ENCODE data around the gene FNBP1L. TPM values are rescaled to one million over a fixed set of nuclear protein-coding genes. Genes with fewer than 3 reads are reported as not detected.
"Not testable (repeated sequence)": the region's sequence is repeated elsewhere in the genome, so short reads cannot be mapped to it uniquely, and the experiment has no call there.

FNBP1L gene
- total RNA-seq, 6 experiments from 2014 or later: 9.0 to 15.6 (median 12.1) TPM

GRCh38 chr1:93475681-93476080 is 27.8 kb downstream of the FNBP1L start:
- H3K27ac ChIP-seq: no peak overlapping the region
- intact Hi-C loops (cut with DNase I): no loop called here
- ATAC-seq: no peak
- H3K4me3 ChIP-seq: no peak overlapping the region
- peaks cover 0 to 6% (median 0%) of the 10 kb centered on the region in 4 donors for H3K4me1 ChIP-seq
- TF ChIP-seq CTCF (IDR thresholded peaks at IDR 0.05) (no peak), POLR2A (IDR thresholded peaks at IDR 0.05) (no peak)
- no peaks in the 10 kb centered on the region for H3K36me3 ChIP-seq
- H3K9me3 ChIP-seq: no peaks in the 10 kb centered on the region
- no peaks in the 10 kb centered on the region for H3K27me3 ChIP-seq
- WGBS (ENCODE audit: insufficient coverage, low coverage, low lambda C conversion rate, missing lambda C conversion rate): 21% methylated on average over 1 of the region's 1 CpG
- no peak for DNase-seq

- 78% methylated on average over 8 of the region's 8 CpGs for WGBS (ENCODE audit: insufficient coverage, low coverage, low lambda C conversion rate, missing lambda C conversion rate)
- intact Hi-C loops (cut with DNase I); ATAC-seq: not testable (repeated sequence)
Measured at GRCh38 chr1:93479133-93479745, 31.3 kb downstream of the FNBP1L start.

GRCh38 chr1:93481899-93482298 is 34.0 kb downstream of the FNBP1L start:
- H3K36me3 ChIP-seq; DNase-seq; H3K4me3 ChIP-seq; H3K27me3 ChIP-seq; ATAC-seq; H3K4me1 ChIP-seq; H3K27ac ChIP-seq; intact Hi-C loops (cut with DNase I); H3K9me3 ChIP-seq: not testable (repeated sequence)
- 95% methylated on average over 4 of the region's 5 CpGs for WGBS (ENCODE audit: insufficient coverage, low coverage, low lambda C conversion rate, missing lambda C conversion rate)

More at GRCh38 chr1:93479133-93479745, 31.3 kb downstream of the FNBP1L start:
- DNase-seq, H3K27me3 ChIP-seq, H3K36me3 ChIP-seq, H3K27ac ChIP-seq, H3K4me3 ChIP-seq, H3K4me1 ChIP-seq, H3K9me3 ChIP-seq: not testable (repeated sequence)

GRCh38 chr1:93483200-93483599 is 35.3 kb downstream of the FNBP1L start:
- 79% methylated on average over 3 of the region's 3 CpGs for WGBS (ENCODE audit: insufficient coverage, low coverage, low lambda C conversion rate, missing lambda C conversion rate)
- DNase-seq: no peak
- Histone ChIP-seq H3K27ac (no peak overlapping the region), H3K27me3 (no peaks in the 10 kb centered on the region), H3K4me3 (no peak overlapping the region), H3K36me3 (no peaks in the 10 kb centered on the region), H3K9me3 (no peaks in the 10 kb centered on the region), H3K4me1 (no peaks in the 10 kb centered on the region)
- TF ChIP-seq POLR2A (IDR thresholded peaks at IDR 0.05) (no peak), CTCF (IDR thresholded peaks at IDR 0.05) (no peak)
- ATAC-seq: no peak
- intact Hi-C loops (cut with DNase I): no loop called here

- TF ChIP-seq POLR2A (IDR thresholded peaks at IDR 0.05) (no peak), CTCF (IDR thresholded peaks at IDR 0.05) (no peak)
- no peak for DNase-seq
- H3K27ac ChIP-seq: no peak overlapping the region
- no peaks in the 10 kb centered on the region for H3K27me3 ChIP-seq
- H3K4me3 ChIP-seq: no peak overlapping the region
- no peaks in the 10 kb centered on the region for H3K36me3 ChIP-seq
- H3K9me3 ChIP-seq: no peaks in the 10 kb centered on the region
- H3K4me1 ChIP-seq: no peaks in the 10 kb centered on the region
- no peak for ATAC-seq
- intact Hi-C loops (cut with DNase I): no loop called here
Measured at GRCh38 chr1:93483606-93484005, 35.7 kb downstream of the FNBP1L start.

- no peak overlapping the region for H3K4me3 ChIP-seq
- 88% methylated on average over 2 of the region's 2 CpGs for WGBS (ENCODE audit: insufficient coverage, low coverage, low lambda C conversion rate, missing lambda C conversion rate)
- intact Hi-C loops (cut with DNase I): no loop called here
- DNase-seq (no peak), ATAC-seq (no peak)
- no peak overlapping the region for H3K27ac ChIP-seq
- TF ChIP-seq POLR2A (IDR thresholded peaks at IDR 0.05): no peak
- no peak for TF ChIP-seq CTCF (IDR thresholded peaks at IDR 0.05)
- no peaks in the 10 kb centered on the region for H3K27me3 ChIP-seq
- H3K9me3 ChIP-seq: no peaks in the 10 kb centered on the region
- H3K36me3 ChIP-seq: no peaks in the 10 kb centered on the region
- no peaks in the 10 kb centered on the region for H3K4me1 ChIP-seq
Measured at GRCh38 chr1:93488207-93488606, 40.3 kb downstream of the FNBP1L start.

Data from right lobe of liver (tissue), 6 donors.